K562 (cell line): Measurements from ENCODE around the gene GNAI3. TPM values are rescaled to one million over a fixed set of nuclear protein-coding genes. Genes with fewer than 3 reads are reported as not detected.

Experiments
- HMGN3 ChIP-seq: IDR thresholded peaks from 2 replicates; pipeline ENCODE4 v1.6.1; 2011; ENCODE audit warnings: borderline replicate concordance, low read depth, mild to moderate bottlenecking, mixed read lengths, low read length; ENCODE audit not compliant: insufficient read length; ENCODE audit errors: extremely low read depth
- PHB2 ChIP-seq: fragments of 450-650 bp; IDR thresholded peaks from 2 replicates; pipeline ENCODE4 v1.6.1; 2017; ENCODE audit warnings: low read depth
- TOE1 ChIP-seq, 2 experiments: fragments of 450-650 bp in 1 of 2; sonication (generic) in 1 of 2; formaldehyde crosslinking in 1 of 2; IDR thresholded peaks; 2 replicates each; pipeline versions ENCODE4 v1.7.1 to v1.8.0; 2016 to 2022; ENCODE audit warnings: borderline replicate concordance in 2 of 2, mild to moderate bottlenecking in 2 of 2, antibody characterized with exemption in 1 of 2, inconsistent platforms in 1 of 2, low read depth in 1 of 2, missing genetic modification reagents in 1 of 2, moderate library complexity in 1 of 2
- ZBTB33 ChIP-seq: sonication (generic); formaldehyde crosslinking; IDR thresholded peaks from 2 replicates; pipeline ENCODE4 v1.8.1; 2023; ENCODE audit warnings: mild to moderate bottlenecking, missing genetic modification reagents
- ZBTB40 ChIP-seq, 2 experiments: fragments of 450-650 bp in 1 of 2; sonication (generic) in 1 of 2; formaldehyde crosslinking in 1 of 2; IDR thresholded peaks; 2 replicates each; pipeline versions ENCODE4 v1.7.1 to v1.9.0; 2016 to 2022; ENCODE audit warnings: inconsistent platforms in 1 of 2, mild to moderate bottlenecking in 1 of 2, missing genetic modification reagents in 1 of 2
- ZC3H4 ChIP-seq: sonication (generic); formaldehyde crosslinking; IDR thresholded peaks from 2 replicates; pipeline ENCODE4 v1.9.0; 2021; ENCODE audit warnings: missing genetic modification reagents, borderline replicate concordance
- ZNF280B ChIP-seq: fragments of 250-450 bp; sonication (Bioruptor Pico); IDR thresholded peaks from 2 replicates; pipeline ENCODE4 v1.5.1; 2021; ENCODE audit warnings: mild to moderate bottlenecking
- polyA plus RNA-seq, 8 experiments: library from polyadenylated mRNA; depleted of rRNA in 4 of 8; stranded (reverse) in 5 of 8; unstranded in 3 of 8; fragments of >200 nt; fragmentation: Nextera tagmentation in 2 of 8; fragmentation: Illumina TruSeq in 1 of 8; extraction: Ambion mirVana in 2 of 8; extraction: Trizol in 1 of 8; gene quantifications; 2 replicates each; pipeline versions ENCODE4 v1.2.1 to v1.2.3, GENCODE V29; 2011 to 2014; ENCODE audit warnings: inconsistent platforms in 1 of 8, missing spikeins in 1 of 8
- total RNA-seq, 7 experiments: library from RNA; depleted of rRNA in 6 of 7; stranded (reverse); fragments of >200 nt in 6 of 7; fragmentation: Illumina TruSeq in 2 of 7; extraction: Trizol in 2 of 7; gene quantifications; 2 replicates each; pipeline versions ENCODE4 v1.2.1 to v1.2.3, GENCODE V29; 2011 to 2021; ENCODE audit warnings: low replicate concordance in 1 of 7

GNAI3 gene
- total and polyA plus RNA-seq, 9 of the 15 experiments (the other 6 are each of a cell fraction or from before 2014, with no cell fraction given) = 6.3 to 13.2 (median 8.9) TPM

- TF ChIP-seq TOE1 (IDR thresholded peaks at IDR 0.05; ENCODE audit: borderline replicate concordance) (no peak), TOE1 (CRISPR knock-in tag; IDR thresholded peaks at IDR 0.05; ENCODE audit: borderline replicate concordance, low read depth) (no peak), ZBTB33 (peak; percentile 76), ZBTB40 (IDR thresholded peaks at IDR 0.05) (no peak), ZBTB40 (CRISPR knock-in tag; IDR thresholded peaks at IDR 0.05) (no peak), ZC3H4 (no peak), PHB2 (no peak), ZNF280B (CRISPR knock-in tag) (no peak), HMGN3 (no peak)
These were observed 81.9 kb downstream of the GNAI3 start (continued) for GRCh38 chr1:109630081-109630897.
